Tongue (tissue), 2 donors: ENCODE results near the gene GCG. TPM values are rescaled to one million over a fixed set of nuclear protein-coding genes. Genes with fewer than 3 reads are reported as not detected.

Experiments
- DNase-seq: peaks from one replicate; pipeline ENCODE4 v3.0.0-alpha.2; 2015
- total RNA-seq: library from RNA; depleted of rRNA; stranded (reverse); fragments of >200 nt; gene quantifications from one replicate; pipeline ENCODE4 v1.2.3, GENCODE V29; 2014

GCG gene
- total RNA-seq: not detected

DNA sequence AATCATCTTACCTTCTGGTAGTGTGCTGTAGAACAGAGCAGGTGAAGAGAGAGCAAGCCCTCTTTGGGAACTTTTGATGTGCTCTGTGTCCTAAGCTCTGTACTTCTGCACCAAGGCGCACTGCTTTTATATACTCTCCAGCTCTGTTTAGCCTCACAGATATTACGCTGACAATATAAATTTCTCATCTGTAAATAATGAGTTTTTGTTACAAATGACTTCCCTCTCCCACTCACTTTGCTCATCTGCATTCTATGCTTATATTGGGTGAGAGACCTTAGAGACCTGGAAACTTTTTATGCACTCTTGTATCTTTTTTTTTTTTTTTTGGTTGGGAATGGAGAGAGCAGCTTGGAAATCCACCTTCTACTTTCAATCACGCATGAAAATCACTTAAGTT, at the start of gene GCG:
Gene GCG, minus strand, starts transcription at position 101 of the 400 bp plus-strand sequence. CDS start 3,069 bp downstream, outside the sequence.
- DNase-seq: no peak

DNA sequence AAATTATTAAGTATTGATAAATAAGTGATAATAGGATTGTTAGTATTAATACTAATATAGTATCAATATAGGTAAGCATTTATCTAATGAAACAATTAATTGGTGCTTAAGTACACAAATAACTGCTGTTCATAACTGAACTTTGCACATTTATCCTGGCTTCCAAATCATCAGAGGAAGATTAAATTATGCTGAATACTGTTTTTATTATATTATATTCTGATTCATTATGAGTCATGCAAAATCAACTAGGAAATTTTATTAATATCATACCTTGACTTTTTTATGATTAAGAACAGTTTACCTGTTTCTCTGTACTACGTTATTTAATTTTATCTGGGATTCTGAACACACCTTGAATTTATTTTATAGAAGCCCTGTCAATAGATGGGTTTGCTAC, 48.6 kb upstream of the GCG start:
- DNase-seq: no peak

DNA sequence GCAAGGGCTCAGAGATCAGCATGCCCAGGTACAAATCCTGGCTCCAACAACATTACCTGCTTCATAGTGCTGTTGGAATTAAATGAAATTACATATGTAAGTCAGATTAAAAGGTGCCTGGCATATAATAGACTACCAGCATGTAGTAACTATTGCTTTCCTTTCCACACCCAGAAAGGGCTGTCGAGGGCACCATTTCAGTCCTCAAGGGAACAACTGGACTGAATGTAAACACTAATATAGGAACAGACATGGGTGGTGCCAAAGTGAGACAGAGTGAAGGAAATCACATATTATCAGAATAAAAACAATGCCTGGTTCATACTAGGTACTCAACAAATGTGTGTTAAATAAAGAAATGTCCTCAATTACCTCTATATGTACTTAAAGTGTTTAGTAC, 47.9 kb upstream of the GCG start:
- no peak for DNase-seq

DNA sequence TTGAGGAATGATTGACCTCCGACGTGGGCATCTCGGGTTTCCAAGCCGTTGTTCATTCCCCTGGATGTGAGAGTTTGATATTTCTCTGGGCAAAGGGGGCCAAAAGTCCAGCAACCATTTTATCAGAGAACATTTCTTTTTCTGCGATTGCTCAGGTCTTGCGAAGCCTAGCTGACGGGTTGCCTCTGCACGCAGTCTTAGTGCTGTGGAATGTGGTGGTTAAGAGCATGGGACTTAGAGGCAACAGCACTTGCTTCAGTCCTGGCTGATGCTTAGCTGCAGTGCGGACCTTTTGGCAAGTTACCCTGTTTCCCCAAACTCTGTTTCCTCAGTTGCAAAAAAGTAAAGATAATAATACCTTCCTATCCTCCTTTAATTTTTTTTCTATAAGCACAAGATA, 46.2 kb upstream of the GCG start:
- DNase-seq: no peak

DNA sequence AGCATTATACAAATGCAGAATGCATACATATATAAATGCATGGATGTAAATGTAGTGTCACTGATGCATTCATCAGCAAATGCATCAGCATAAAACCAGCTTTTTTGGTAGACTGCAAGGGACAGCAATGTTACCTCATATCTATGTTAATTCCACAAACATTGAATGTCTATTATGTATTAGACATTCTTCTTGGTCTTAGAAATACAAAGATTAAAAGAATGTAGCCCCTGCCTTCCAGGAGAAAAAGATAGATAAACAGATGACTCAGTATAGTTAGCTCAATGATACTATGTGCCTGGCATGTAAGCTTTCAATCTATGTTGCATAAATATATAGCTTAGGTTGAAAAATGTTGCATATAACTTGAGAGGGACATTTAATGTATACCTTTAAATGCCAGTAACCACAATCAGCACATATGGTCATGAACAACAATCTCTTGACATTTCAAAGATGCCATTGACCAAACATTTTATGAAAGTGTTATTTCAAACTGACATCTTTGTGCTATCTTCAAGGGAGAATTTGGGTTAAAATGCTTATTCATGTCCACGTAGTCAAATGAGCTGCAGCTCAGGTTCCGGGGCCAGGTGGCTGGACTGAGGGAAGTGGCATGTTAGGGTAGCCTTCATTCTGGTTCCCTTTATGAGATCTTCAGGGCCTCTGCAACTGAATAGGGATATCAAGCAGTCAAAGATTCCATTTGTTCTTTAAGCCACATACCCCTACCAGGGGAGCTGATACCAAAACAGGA, 45.2 kb upstream of the GCG start:
- no peak for DNase-seq

DNA sequence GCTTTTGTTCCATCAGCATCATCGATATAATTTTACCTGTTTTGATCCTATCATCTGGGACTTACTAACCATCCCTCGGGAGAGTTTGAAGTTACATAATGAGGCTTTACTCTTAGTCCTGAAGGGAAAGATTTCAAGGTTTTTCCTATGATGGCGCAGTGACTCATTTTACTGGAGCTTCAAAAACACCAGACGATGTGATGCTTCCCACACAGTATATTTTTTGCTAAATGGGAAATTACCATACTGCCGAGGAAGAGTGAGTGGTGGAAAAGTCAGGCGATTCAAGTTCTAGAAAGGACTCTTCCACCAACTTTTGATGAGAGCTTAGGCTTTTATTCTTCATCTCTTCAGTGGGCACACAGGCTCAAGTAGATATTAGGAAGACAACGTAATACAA, 44.6 kb upstream of the GCG start:
- no peak for DNase-seq

DNA sequence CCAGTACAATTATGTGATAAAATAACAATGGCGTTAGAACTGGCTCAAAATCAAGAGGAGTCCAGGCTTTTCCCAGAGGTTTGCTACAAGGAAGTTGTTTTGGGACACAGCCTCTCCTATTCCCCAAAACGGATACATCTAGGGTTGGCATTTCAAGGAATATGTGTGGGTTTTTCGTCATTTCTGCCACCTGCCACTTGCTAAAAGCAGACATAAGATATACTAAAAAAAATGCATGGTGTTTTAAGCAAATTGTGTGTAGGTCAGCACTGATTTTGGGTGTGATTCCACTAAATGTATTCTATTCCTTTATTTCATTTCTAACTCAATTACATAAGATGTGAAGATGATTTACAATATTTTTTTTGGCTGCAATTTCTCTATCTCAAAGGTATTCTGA, 36.4 kb upstream of the GCG start:
- DNase-seq: no peak

DNA sequence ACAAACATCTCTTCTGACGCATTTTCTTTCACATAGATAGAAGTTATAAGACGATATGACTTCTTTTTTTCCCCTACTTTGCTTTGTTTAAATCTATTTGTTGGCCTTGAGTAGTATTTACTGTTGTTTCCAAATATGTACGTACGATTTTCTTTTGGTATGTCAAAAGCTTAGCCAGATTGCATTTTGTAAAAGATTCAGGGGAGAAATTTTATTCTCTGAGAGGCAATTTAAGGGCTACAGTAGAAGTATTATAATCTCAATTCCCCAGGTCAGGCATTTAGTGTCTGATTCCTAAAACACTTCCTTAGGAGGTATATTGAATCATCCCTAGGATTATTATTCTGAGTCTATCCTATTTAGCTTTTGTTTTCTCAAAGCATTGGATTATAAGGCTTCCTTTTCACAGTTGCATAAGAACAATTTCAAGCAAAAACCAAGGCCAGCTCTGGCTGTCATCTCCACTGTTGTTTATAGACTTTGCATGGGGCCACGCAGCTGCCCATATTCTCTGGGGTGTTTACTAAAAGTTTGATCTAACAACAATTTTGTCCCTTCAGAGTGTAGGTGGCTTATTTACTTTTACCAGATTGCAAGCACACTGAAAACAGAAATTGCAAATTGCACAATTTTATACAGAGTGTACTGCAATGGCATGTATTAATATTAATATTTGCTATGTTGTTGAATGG, 33.6 kb upstream of the GCG start:
- DNase-seq: no peak

DNA sequence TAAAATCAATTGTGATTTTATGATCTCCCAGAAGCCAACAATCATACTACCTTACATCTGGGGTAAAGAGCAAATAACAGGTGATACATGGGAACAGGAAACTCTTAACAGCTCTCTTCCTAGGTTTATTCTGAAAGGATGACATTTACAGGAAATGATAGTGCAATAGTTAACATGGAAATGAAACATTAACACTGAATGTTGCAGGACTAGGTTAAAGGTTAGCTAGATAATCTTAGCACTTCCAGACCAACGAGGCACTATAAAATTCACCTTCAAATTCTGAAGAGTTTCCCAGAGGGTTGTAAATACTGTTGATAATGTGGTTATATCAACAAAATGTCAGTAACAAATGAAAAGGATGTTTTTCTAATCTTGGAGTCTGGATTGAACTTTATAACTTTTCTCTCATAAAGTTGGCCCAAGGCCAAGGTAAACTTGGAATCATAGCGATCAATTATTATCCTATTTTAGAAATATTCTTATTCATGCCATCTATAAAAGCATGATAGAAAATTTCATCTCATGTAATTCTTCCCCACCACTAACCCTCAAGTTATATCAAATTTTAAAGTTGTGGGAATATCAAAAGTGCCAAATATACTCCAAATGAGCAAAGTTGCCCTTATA, 32.9 kb upstream of the GCG start:
- no peak for DNase-seq

DNA sequence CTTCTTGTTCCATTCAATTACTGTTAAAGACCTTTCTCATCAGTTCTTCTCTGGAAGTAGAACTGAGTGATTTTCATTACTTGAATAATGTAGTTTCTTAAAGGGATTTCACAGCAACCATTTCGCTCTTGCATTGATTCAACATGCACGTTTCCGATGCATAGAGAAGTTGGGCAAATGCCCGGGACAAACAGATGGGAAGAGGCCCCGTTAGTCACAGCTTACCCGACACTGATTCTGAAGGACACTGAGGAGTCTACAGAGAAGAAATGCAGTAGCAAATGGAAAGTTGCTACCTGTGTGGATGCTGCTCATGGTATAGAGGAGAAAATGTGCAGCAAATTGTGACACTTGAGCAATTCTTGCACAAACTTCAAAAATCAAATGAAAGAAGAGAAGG, 32.3 kb upstream of the GCG start:
- DNase-seq: peak; percentile 11

DNA sequence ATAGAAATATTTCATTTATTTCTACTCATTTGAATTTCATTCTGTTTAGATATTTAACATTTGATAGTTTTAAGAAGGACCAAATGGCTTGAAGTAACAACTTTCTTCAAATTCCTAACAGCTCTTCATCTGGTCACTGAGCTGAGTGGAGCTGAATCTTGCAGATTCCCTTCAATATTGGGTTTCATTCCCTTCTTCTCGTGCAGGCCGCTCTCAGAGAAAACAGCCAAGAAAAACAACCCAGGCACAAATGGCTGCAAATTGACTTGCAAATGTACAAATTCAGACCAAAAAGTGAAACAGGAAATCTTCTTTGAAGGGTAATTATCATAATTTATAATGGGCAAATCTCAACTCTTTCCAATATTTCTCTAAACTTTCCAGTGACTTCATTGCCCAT, 30.3 kb upstream of the GCG start:
- DNase-seq: no peak

DNA sequence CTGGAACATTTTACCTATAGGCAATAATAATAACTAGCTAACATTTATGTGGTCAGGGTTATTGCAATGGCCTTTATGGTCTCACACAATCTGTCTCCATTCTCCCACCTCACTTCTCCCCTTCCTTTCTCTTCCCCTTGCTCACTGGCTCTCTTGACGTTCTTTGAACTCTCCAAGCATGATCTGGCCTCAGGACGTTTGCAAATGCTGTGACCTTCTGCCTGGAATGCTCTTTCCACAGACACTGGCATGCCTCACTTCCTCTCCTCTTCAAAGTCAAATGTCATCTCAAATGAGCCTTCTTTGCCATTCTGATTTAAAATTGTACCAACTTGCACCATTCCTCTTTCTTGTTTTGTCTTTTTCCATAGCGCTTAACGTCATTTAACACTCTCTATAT, 25.3 kb upstream of the GCG start:
- DNase-seq: no peak

DNA sequence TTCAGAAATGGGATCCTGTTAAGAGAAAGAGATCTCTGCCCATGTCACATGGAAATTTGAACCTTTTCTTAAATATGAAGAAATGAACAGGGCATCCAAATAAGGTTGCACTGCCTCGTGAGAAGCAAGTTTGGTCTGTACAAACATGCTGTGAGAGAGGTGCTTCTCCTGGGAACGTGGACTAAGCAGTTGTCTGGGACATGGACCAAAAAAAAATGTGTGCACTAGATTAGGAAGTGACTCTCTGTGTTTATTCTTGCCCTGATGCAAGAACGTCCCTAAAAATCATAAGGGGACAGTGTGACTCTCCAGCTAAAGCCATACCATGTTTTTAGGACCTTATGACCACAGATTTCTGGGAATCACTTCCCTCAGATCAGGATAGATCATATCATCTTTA, 23.7 kb upstream of the GCG start:
- no peak for DNase-seq

DNA sequence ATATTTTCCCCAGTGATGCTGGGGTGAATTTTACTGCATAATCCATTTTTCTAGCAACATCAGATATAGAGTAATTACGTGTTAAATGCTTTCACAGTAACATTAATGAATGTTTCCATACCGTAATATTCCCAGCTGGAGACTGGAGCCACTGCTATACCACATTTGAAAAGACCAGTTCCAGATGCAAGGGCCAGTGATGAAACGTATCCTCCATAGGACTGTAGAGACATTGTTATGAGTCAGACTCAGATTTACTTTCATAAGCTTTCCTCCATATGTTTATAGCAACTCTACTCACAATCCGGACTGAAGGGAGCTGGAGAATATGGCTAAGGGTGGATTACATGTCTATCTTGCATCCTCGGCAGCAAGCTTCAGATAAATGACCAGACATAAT, 22.7 kb upstream of the GCG start:
- peak; percentile 4 for DNase-seq

DNA sequence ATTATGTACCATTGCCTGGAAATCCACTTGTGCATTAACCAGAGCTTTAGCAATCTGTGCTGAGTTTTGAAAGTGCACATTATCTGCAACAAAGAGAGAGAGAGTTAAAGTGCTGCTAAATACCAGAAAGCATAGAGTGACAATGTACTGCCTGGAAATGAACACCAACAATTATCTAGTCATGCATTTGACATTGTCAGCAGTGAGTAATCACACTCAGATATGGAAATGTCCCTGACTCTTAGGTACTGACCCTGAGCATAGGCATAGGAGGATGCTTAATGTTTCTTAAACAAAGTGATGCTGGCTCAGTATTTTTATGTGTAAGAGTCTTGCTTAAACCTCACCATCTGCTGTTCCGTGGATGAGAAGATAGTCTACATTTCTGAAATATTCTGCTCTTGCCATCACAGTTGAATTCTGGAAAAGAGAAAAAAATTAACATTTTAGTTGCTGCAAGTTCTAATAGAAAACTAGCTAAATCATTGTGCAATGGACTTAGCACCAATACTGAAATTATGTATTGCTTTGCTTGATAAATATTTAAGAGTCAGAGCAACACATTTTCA, 20.8 kb upstream of the GCG start:
- no peak for DNase-seq

DNA sequence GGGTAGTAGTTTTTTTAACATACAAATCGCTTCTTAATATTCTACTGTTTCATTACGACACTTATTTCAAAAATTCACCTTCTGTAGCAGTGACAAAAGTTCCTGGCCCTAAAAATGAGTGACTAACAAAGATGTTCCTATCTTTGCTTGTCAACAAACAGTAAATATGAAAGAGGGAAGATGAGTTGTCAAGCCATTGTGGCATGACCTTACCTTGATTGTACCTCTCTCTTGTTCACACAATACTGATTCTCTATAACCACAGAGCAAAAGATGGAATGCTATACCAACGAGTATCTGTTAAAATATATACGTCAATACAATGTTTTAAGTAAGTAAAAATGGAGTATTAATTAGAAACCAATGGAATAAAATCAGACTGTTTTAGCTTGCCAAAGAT, 14.7 kb upstream of the GCG start:
- DNase-seq: no peak

DNA sequence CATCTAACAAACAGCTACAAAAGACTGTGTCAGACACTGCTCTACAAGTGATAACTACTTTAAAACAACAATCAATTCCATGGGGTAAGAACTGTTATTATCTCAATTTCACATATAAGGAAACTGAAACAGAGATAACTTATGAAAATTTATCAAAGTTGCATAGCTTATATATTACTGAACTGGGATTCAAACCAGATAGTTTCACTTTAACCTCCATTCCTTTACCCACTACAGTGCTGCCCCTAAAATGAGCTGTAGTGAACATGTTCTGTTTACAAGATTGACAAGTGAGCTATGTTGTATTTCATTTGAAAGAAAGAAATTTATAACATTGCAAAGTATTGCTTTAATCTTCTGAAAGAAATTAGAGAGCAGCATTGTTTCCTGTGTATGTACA, 14.1 kb upstream of the GCG start:
- DNase-seq: no peak

DNA sequence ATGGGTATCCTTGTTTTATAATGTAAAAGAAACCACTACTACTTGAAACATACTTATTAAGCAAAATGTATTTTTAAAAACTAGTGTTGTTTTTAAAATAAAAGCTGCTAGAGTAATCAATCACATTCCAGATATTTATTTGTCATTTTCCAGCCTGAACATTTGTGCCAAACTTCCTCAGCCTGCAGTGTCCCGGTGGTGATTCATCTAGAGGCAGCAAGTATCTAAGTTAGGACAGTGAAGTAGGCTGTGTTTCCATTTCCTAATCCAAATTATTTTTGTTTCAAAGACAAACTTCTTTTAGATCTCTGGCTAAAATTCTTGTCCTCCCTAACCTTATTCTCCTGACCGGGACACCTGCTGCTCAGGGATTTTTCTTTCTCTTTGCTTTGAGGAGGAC, 12.8 kb upstream of the GCG start:
- DNase-seq: no peak

DNA sequence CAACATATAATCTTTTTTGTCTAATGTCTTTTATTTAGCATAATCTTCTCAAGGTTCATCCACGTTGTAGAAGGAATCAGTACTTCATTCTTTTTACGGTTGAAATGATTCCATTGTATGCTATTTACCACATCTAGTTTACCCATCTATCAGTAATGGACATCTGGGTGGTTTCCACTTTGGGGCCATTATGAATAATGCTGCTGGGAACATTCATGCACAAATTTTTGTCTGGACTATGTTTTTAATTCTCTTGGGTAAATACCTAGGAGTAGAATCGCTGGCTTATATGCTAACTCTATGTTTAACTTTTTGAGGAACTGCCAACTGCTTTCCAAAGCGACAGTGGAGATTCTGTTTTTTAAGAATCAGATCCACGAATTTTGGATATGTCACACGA, 7.4 kb upstream of the GCG start:
- peak; percentile 37 for DNase-seq

DNA sequence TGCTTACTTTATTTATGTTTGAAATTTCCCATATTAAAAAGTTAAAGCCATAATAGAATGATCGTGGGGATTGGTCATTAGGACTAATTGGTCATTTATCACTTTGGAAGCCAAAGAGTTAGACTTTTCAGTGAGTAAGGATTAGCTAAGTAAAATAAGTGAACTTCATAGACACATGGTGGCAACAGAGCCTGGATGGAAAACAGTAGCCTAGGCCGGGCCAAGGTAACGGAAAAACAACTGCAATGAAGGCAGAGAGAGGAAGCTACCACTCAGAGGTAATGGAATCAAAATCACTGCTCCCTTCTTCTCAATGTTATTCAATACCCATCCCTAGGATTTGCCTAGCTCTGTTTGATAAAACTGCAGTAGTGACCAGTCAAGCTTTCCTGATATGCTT, 4.1 kb upstream of the GCG start:
- no peak for DNase-seq

DNA sequence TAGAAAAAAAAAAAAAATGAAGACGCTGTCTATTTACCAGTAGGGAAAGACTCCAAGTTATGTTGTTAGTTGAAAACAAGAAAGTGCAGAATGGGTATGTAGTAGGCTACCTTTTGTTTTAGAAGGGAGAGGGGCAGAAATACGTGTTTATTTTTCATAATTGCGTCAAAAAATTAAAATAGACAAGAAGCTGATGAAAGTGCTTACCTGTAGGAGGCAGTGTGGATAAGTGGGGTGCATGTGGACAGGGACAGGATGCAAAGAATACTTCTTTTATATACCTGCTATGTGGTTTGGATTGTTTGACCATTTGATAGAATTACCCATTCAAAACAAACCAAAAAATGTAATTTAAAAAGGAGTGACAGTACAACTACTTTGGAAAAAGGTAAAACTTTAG, 3.0 kb upstream of the GCG start:
- no peak for DNase-seq

DNA sequence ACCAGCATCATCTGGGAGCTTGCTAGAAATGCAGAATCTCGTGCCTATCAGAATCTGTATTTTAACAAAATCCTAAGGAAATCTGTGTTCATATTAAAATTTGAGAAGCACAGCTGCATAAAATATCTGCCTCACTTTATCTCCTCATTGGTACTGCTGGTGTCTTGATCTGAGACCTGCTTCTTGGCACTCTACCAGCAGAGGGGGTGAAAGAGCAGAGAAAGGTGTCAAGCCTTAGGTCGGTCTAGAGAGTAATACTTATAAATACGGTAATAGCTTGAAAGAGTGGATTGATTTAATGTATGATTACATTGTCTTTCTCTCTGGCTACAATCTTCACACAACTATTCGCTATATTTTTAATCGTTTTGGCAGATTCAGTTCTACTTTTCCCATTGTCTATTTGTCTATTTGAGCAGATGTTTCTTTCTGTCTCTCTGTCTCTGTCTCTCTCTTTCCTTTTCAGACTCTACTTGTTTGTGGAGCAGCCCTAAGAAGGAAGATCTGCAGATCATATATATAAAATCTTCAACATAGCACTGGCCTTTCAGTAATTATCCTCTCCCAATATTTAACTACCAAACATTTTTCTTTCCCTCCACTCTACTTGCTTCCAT, 1.7 kb upstream of the GCG start:
- DNase-seq: peak; percentile 73

DNA sequence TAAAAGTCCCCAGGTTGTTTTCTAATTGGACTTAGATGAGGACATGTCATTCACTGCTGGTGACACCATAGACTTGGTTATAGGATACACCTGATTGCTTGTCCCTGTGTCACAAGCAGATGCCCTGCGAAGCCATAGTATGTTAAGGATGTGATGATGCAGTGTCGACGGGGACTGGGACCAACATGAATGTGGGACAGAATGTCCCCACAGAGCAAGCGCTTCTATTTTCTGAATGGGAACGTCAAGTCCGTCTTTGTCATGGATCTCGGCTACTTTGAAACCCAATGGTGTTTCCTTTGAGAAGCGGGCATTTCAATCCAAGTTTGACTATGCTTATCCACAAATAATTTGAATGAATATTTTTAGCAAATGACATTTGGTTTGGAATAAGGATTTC, 2.1 kb downstream of the GCG start:
- DNase-seq: no peak
